Bronchial epithelial cell (primary cell): ENCODE results near the gene RNF25. TPM values are rescaled to one million over a fixed set of nuclear protein-coding genes. Genes with fewer than 3 reads are reported as not detected.

Source experiments
- DNase-seq: peaks from one replicate; pipeline ENCODE4 v3.0.0-alpha.2; 2010; ENCODE audit warnings: low read depth
- FAIRE-seq: peaks from 2 replicates; lab custom pipeline; 2011; peaks lifted over from hg19 to GRCh38; lab: Jason Lieb, UNC
- H3K27me3 ChIP-seq: 2 replicates; pipeline ENCODE4 v1.5.1; 2011; ENCODE audit warnings: low read length; ENCODE audit not compliant: control insufficient read depth, insufficient read depth
- H3K36me3 ChIP-seq: 2 replicates; pipeline ENCODE4 v1.5.1; 2011; ENCODE audit warnings: low read length; ENCODE audit not compliant: control insufficient read depth, insufficient read depth
- H3K4me3 ChIP-seq: 2 replicates; pipeline ENCODE4 v1.5.1; 2011; ENCODE audit warnings: mild to moderate bottlenecking, low read depth, low read length, control low read depth
- CTCF ChIP-seq: IDR thresholded peaks from 2 replicates; pipeline ENCODE4 v1.5.1; 2011; ENCODE audit warnings: mild to moderate bottlenecking, moderate library complexity, low read length, control low read depth, inconsistent platforms; ENCODE audit not compliant: insufficient read depth, severe bottlenecking
- total RNA-seq: library from RNA; depleted of rRNA; stranded (reverse); fragments of >200 nt; gene quantifications from 2 replicates; pipeline ENCODE4 v1.2.1, GENCODE V29; 2014

Gene RNF25
- total RNA-seq, 1 donor from 2014 or later = 32.1 TPM

GRCh38 chr2:218642121-218642656, 29.6 kb downstream of the RNF25 start:
- FAIRE-seq (no peak), DNase-seq (no peak)
- TF ChIP-seq CTCF = no peak
- no peak overlapping the region for H3K4me3 ChIP-seq
- peaks cover 45% of the 10 kb centered on the region for H3K36me3 ChIP-seq
- no peaks in the 10 kb centered on the region for H3K27me3 ChIP-seq

GRCh38 chr2:218638372-218638771, 33.4 kb downstream of the RNF25 start:
- FAIRE-seq (no peak), DNase-seq (no peak)
- Histone ChIP-seq H3K4me3 (no peak overlapping the region), H3K36me3 (peaks cover 26% of the 10 kb centered on the region), H3K27me3 (no peaks in the 10 kb centered on the region)
- no peak for TF ChIP-seq CTCF

DNA sequence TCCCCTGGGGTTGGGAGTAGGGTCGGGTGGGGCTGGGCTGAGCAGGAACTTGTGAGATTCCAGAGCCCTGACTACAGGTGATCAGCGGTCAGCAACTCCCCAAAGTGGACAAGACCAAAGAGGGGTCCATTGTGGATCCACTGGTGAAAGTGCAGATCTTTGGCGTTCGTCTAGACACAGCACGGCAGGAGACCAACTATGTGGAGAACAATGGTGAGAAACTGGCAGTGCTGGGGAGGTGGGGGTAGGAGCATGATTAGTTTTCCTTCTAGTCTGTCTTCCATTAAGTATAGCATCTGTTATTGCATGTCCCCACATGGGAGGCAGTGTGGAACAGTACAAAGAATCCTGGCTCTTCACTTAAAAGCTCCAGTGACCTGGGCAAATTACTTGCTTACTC, 36.1 kb downstream of the RNF25 start:
- DNase-seq (no peak), FAIRE-seq (no peak)
- Histone ChIP-seq H3K36me3 (peaks cover 10% of the 10 kb centered on the region), H3K27me3 (no peaks in the 10 kb centered on the region), H3K4me3 (no peak overlapping the region)
- TF ChIP-seq CTCF = no peak

DNA sequence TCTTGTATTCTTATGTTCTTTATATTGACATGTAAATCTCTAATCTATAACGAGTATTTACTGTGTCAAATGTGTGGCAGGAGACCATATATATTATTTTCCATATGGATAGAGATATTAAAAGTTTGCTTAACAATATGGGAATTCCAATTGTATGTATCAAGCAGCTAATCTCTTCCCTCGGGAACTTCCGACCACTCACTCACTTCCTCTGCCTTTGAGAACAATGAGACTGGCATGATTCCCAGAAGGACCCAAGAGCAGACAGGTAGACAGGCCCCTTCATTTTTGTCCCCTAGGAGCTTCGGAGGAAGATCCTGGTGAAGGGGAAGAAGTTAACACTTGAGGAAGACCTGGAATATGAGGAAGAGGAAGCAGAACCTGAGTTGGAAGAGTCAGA, 40.0 kb downstream of the RNF25 start:
- Histone ChIP-seq H3K27me3 (no peaks in the 10 kb centered on the region), H3K36me3 (peaks cover 3% of the 10 kb centered on the region), H3K4me3 (no peak overlapping the region)
- TF ChIP-seq CTCF = no peak
- FAIRE-seq = no peak
- peak; percentile 91 for DNase-seq

DNA sequence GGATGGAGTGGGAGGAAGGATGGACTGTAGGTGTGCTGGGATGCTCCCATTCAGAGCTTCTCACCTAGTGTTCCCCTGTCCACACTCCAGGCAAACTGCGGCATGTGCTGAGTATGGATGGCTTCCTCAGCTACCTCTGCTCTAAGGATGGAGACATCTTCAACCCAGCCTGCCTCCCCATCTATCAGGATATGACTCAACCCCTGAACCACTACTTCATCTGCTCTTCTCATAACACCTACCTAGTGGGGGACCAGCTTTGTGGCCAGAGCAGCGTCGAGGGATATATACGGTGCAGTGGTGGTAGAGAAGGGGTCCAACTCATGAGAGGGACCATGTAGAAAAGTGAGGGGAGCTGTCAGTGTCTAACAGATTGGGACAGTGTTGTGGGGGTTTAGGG, 43.9 kb downstream of the RNF25 start:
- no peak for DNase-seq
- Histone ChIP-seq H3K4me3 (no peak overlapping the region), H3K36me3 (peaks cover 1% of the 10 kb centered on the region), H3K27me3 (no peaks in the 10 kb centered on the region)
- no peak for TF ChIP-seq CTCF
- FAIRE-seq = no peak

GRCh38 chr2:218626369-218626768, 45.4 kb downstream of the RNF25 start:
- Histone ChIP-seq H3K27me3 (no peaks in the 10 kb centered on the region), H3K4me3 (no peak overlapping the region), H3K36me3 (peaks cover 1% of the 10 kb centered on the region)
- DNase-seq (no peak), FAIRE-seq (no peak)
- TF ChIP-seq CTCF = no peak
